Testis (tissue), 3 donors: ENCODE measurements around the gene TMEM185B. TPM values are rescaled to one million over a fixed set of nuclear protein-coding genes. Genes with fewer than 3 reads are reported as not detected.
"Not testable (repeated sequence)": the region's sequence is repeated elsewhere in the genome, so short reads cannot be mapped to it uniquely, and the experiment has no call there.

Source experiments
- DNase-seq: peaks from one replicate; pipeline ENCODE4 v3.0.0-alpha.2; 2019
- H3K27ac ChIP-seq, 2 donors: fragments of 200-600 bp; sonication (generic); one replicate each; pipeline ENCODE4 v1.5.1; 2019
- H3K27me3 ChIP-seq: fragments of 200-600 bp; sonication (generic); one replicate; pipeline ENCODE4 v1.5.1; 2019
- H3K36me3 ChIP-seq: fragments of 200-600 bp; sonication (generic); one replicate; pipeline ENCODE4 v1.5.1; 2017; ENCODE audit warnings: low read depth; ENCODE audit errors: missing control alignments
- H3K4me1 ChIP-seq: fragments of 200-600 bp; sonication (generic); one replicate; pipeline ENCODE4 v1.5.1; 2019
- H3K4me3 ChIP-seq, 2 donors: fragments of 200-600 bp; sonication (generic); one replicate each; pipeline ENCODE4 v1.5.1; 2017 to 2019
- H3K9me3 ChIP-seq: fragments of 200-600 bp; sonication (generic); one replicate; pipeline ENCODE4 v1.5.1; 2017
- POLR2A ChIP-seq: fragments of 450-650 bp; IDR thresholded peaks from one replicate; pipeline ENCODE4 v1.6.1; 2017; ENCODE audit warnings: antibody characterized with exemption, mild to moderate bottlenecking, moderate library complexity
- WGBS, 2 donors: methylation state at CpG; one replicate each; pipeline ENCODE4 v1.1.5; 2018; 5-methylcytosine and 5-hydroxymethylcytosine counted together
- intact Hi-C: fragments of 100-400 bp; cut with DNase I; formaldehyde crosslinking; loops from one replicate; pipeline ENCODE4 v1.15.1; 2023; ENCODE audit warnings: low total_unique reads
- polyA plus RNA-seq: library from polyadenylated mRNA; stranded (reverse); fragments of 350-450 nt; fragmentation: Illumina TruSeq; extraction: RNeasy Lipid Tissue Mini Kit (QIAGEN cat#74804); gene quantifications from one replicate; pipeline ENCODE4 v1.2.3, GENCODE V29; 2014; ENCODE audit warnings: low read depth, low replicate concordance; ENCODE audit not compliant: insufficient read depth
- total RNA-seq, 2 donors: library from RNA; depleted of rRNA; stranded (reverse); fragments of >200 nt; gene quantifications; one replicate each; pipeline ENCODE4 v1.2.3, GENCODE V29; 2016
- TF ChIP-seq, protein P1 (sequence below), 3 experiments: fragments of 450-650 bp in 2 of 3; fragments of 200-600 bp in 1 of 3; sonication (generic) in 1 of 3; IDR thresholded peaks; one replicate each; pipeline ENCODE4 v1.5.1; 2016 to 2019; ENCODE audit warnings: antibody characterized with exemption in 3 of 3, mild to moderate bottlenecking in 2 of 3, moderate library complexity in 1 of 3

The TMEM185B gene
- total and polyA plus RNA-seq, 3 donors from 2014 or later, result 41.2 to 72.5 (median 63.4) TPM

- no peaks in the 10 kb centered on the region for H3K9me3 ChIP-seq
- DNase-seq, result no peak
- H3K27me3 ChIP-seq, result no peaks in the 10 kb centered on the region
- peaks cover 16% of the 10 kb centered on the region for H3K4me1 ChIP-seq
- H3K27ac ChIP-seq, result no peak overlapping the region
- H3K4me3 ChIP-seq, result no peak overlapping the region
- TF ChIP-seq, protein P1, sequence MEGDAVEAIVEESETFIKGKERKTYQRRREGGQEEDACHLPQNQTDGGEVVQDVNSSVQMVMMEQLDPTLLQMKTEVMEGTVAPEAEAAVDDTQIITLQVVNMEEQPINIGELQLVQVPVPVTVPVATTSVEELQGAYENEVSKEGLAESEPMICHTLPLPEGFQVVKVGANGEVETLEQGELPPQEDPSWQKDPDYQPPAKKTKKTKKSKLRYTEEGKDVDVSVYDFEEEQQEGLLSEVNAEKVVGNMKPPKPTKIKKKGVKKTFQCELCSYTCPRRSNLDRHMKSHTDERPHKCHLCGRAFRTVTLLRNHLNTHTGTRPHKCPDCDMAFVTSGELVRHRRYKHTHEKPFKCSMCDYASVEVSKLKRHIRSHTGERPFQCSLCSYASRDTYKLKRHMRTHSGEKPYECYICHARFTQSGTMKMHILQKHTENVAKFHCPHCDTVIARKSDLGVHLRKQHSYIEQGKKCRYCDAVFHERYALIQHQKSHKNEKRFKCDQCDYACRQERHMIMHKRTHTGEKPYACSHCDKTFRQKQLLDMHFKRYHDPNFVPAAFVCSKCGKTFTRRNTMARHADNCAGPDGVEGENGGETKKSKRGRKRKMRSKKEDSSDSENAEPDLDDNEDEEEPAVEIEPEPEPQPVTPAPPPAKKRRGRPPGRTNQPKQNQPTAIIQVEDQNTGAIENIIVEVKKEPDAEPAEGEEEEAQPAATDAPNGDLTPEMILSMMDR (IDR thresholded peaks at IDR 0.05), result no peak
- no peak for TF ChIP-seq POLR2A
- 82 to 86% methylated on average over 5 of the region's 5 CpGs for WGBS, 2 donors
- H3K36me3 ChIP-seq, result no peaks in the 10 kb centered on the region
- intact Hi-C loops, result no loop called here
Observed at GRCh38 chr2:120260736-120261135, 37.5 kb upstream of the TMEM185B start.

DNA sequence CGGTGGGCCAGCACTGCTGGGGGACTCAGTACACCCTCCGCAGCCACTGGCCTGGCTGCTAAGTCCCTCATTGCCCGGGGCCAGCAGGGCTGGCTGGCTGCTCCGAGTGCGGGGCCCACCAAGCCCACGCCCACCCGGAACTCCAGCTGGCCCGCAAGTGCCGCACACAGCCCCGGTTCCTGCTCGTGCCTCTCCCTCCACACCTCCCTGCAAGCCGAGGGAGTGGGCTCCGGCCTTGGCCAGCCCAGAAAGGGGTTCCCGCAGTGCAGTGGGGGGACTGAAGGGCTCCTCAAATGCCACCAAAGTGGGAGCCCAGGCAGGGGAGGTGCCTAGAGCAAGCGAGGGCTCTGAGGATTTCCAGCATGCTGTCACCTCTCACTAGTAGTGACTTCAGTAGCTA lies 36.7 kb upstream of the TMEM185B start:
- H3K4me3 ChIP-seq, intact Hi-C loops, H3K9me3 ChIP-seq, DNase-seq, H3K27ac ChIP-seq, H3K36me3 ChIP-seq, H3K27me3 ChIP-seq: not testable (repeated sequence)
- peaks cover 24% of the 10 kb centered on the region for H3K4me1 ChIP-seq
- 95% methylated on average over 2 to 12 of the region's 15 CpGs for WGBS, 2 donors

DNA sequence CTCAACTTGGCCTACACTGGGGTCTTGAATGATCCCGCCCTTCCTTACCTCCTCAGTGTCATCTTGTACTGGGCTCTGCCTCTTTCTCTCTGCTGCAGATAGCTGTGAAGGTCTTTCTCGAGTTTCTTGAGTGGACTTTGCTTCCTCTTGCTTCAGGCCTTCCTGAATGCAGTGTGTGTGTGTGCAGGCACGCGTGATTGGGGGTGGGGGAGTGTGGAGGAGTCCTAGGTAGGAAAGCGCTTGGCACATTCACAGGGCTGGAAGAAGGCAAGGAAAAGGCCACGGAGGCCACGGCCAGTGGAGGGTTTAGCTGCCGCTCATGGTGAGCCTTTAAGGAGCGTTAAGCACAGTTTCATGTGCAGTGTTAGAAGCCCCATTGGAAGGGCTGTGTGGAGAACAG lies 35.0 kb upstream of the TMEM185B start:
- Histone ChIP-seq H3K4me1 (peaks cover 31% of the 10 kb centered on the region), H3K36me3 (no peaks in the 10 kb centered on the region), H3K4me3 (no peak overlapping the region), H3K9me3 (no peaks in the 10 kb centered on the region), H3K27me3 (no peaks in the 10 kb centered on the region), H3K27ac (no peak overlapping the region)
- intact Hi-C loops, result no loop called here
- WGBS, 2 donors, result 73 to 84% methylated on average over 9 of the region's 9 CpGs
- no peak for DNase-seq
- TF ChIP-seq, protein P1 (IDR thresholded peaks at IDR 0.05), result no peak
- no peak for TF ChIP-seq POLR2A

DNA sequence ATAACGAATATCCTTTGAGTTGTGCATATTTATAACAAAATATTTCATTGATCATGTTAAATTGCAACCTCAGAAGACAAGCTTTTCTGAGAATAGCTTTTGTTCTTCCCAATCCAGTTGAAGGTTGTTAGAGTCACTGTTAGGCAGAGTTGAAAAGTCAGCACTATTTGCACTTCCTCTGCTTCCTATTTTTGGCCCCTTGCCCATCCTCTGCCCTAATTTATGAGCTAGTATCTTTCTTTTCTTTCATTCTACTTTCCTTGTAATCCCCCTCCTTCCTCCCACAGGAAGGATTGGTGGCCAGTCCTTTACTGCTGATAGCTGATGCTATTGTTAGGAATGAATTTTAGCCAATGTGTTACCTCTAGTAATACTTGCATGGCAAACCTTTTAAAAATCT lies 34.3 kb upstream of the TMEM185B start:
- 18 to 35% methylated on average over 1 of the region's 1 CpG for WGBS, 2 donors
- H3K9me3 ChIP-seq, result no peaks in the 10 kb centered on the region
- H3K4me3 ChIP-seq, result no peak overlapping the region
- TF ChIP-seq, protein P1 (IDR thresholded peaks at IDR 0.05), result no peak
- TF ChIP-seq POLR2A, result no peak
- intact Hi-C loops, result no loop called here
- H3K27me3 ChIP-seq, result no peaks in the 10 kb centered on the region
- peak; percentile 58 for DNase-seq
- H3K4me1 ChIP-seq, result peaks cover 29% of the 10 kb centered on the region
- no peak overlapping the region for H3K27ac ChIP-seq
- no peaks in the 10 kb centered on the region for H3K36me3 ChIP-seq

GRCh38 chr2:120256651-120257000 lies 33.4 kb upstream of the TMEM185B start:
- intact Hi-C loops, result no loop called here
- WGBS, 2 donors, result 75 to 92% methylated on average over 1 of the region's 1 CpG
- no peaks in the 10 kb centered on the region for H3K9me3 ChIP-seq
- H3K36me3 ChIP-seq, result no peaks in the 10 kb centered on the region
- TF ChIP-seq, protein P1 (IDR thresholded peaks at IDR 0.05), result no peak
- TF ChIP-seq POLR2A, result no peak
- H3K27me3 ChIP-seq, result no peaks in the 10 kb centered on the region
- H3K27ac ChIP-seq, result peak overlapping the region in 1 of 2 donors; percentile 41
- no peak for DNase-seq
- peaks cover 31% of the 10 kb centered on the region for H3K4me1 ChIP-seq
- no peak overlapping the region for H3K4me3 ChIP-seq
